GM19372 (cell line): ENCODE data around the gene GATA3.

Experiments used
- ATAC-seq: cut with Tn5 transposase; IDR thresholded peaks from one replicate; pipeline ENCODE4 v1.9.1; 2021; ENCODE audit warnings: mild to moderate bottlenecking, low read depth, moderate library complexity; ENCODE audit not compliant: unreplicated experiment

Gene GATA3

GRCh38 chr10:8061274-8062211 is 7.1 kb downstream of the GATA3 start:
- no peak for ATAC-seq

DNA sequence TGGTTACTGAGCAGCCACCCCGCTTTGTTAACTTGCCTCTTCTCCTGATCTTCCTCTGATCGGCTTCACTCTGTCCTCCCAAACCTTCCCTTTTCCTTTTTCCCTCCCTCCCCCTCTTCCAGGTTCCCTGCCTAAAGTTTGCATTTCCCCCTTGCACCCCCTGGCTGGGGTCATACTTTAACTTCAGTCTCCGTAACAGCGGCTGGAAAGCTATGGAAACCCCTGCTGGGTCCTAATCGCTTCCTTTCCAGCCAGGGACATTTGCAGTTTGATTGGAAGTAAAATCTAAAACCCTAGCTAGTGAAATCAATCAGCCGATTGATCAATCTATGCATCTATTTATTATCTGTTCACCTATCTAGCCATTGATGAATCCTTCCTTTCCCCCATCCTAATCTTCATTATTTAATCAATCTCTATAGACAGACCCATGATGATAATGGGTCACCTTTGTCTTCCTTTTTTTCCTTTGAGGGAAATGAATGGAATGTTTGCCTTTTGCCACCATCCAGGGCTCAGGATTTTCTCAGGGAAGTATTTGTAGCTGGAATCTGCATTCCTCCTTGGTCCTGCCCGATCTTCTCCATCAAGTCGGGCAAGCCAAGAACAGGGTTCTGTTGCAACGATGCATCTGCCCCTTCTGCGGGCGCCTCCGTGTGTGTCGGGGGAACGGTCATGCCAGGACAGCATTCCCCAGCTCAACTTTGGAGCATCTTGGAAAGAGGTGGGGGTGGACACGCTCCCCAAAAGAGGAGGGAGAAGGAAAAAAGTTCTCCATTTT is 8.8 kb downstream of the GATA3 start:
- no peak for ATAC-seq

DNA sequence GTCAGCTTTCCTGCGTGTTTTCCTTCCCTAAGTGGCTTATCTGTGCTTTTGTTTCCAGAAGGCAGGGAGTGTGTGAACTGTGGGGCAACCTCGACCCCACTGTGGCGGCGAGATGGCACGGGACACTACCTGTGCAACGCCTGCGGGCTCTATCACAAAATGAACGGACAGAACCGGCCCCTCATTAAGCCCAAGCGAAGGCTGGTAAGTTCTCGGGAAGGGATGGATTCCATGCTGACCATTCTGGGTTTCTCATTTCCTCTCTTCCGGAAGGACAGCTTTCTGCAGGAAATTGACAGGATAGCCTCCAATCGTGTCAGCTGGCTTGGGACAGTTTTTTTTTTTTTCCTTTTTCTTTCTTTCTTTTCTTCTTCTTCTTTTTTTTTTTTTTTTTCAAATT is 9.4 kb downstream of the GATA3 start:
- no peak for ATAC-seq

- no peak for ATAC-seq
Observed at GRCh38 chr10:8064436-8064835, 9.9 kb downstream of the GATA3 start.

DNA sequence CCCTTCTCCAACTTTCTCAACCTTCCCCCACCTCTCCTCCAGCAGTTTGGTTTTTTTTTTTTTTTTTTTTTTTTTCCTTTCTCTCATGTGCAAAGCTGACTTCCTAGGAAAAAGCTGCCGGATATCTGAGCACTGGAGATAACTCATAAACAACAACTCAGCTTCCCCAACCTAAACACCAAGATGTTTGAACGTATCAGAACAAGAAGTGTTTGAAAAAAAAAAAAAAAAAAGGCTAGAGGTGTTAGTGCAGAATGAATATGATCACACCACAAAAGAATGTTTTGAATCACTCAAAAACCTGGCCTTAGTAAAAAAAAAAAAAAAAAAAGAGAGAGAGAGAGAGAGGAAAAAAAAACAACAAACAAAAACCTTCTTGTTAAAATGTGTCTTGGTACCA is 11.2 kb downstream of the GATA3 start:
- ATAC-seq, result no peak

DNA sequence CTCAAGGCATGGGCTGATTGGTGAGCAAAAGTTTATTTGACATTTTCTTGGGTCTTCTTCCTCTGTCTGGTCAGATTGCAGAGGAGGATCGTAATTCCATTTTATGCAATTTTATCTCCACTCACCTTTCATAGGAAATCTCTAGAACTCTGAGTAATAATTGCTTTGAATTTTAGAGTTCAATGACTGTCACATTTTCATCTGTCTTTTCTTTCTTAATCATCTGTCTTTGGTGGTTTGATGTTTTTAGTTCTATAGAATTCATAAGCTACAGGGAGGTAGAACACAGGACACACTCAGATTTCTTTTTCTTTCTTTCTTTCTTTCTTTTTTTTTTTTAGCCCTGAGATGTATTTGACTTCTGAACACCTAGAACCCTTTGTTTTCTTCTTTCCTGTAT is 11.6 kb downstream of the GATA3 start:
- ATAC-seq, result no peak

GRCh38 chr10:8066797-8067196 is 12.3 kb downstream of the GATA3 start:
- no peak for ATAC-seq

GRCh38 chr10:8069108-8069507 is 14.6 kb downstream of the GATA3 start:
- ATAC-seq, result no peak

DNA sequence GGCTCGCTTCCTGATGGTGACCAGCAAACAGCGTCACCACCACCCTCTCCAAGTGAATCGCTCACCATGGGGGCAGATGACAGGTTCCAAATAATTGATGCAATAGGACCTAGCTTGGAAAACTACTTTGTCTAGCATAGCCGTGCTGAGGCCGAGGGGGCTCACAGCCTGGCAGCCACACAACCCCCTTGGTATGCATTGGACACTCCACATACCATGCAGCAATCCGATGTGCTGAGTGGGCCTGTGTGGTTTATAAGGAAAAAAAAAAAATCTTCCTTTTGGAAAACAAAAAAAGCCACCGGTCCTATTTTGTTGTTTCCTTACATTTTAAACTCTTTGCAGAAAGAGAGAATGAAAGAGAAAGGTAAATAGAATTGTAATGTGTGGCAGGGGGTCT is 15.1 kb downstream of the GATA3 start:
- ATAC-seq, result no peak

DNA sequence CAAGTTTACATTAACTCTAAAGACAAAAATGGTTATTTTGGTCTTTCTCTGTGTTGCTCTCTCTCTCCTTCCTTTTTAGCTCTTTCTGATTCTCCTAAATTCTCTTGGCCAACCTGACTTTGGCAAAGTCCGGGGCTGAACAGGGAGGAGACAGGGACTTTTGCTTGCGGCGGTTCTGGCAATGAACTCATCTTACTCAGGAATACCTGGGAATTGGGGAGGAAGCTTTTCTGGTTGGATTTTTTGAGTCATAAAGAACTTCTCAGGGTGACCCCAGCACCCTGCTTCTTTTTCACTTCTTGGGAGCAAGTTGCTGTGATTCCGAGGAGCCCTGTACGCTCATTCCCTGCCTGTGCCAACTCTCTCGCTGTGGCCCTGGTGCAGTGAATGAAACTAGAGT is 16.0 kb downstream of the GATA3 start:
- no peak for ATAC-seq

DNA sequence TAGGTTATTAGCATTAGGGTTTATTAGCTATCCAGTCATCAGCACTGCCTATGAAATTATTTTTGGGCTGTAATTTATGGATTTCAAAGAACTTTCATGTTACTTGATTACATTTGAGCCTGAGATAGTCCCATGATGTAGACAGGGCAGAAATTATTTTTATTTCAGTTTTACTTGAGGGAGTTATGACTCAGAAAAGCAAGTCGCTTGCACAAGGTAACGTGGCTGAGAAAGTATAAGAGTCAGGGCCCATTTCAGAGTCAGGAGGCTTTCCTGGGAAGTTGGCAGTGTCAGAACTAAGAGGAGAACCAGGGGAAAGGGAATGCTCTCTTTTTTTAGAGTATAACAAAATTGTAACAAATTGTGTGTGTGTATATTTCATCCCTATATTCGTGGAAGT is 16.5 kb downstream of the GATA3 start:
- ATAC-seq, result no peak

GRCh38 chr10:8071666-8072065 is 17.2 kb downstream of the GATA3 start:
- no peak for ATAC-seq

DNA sequence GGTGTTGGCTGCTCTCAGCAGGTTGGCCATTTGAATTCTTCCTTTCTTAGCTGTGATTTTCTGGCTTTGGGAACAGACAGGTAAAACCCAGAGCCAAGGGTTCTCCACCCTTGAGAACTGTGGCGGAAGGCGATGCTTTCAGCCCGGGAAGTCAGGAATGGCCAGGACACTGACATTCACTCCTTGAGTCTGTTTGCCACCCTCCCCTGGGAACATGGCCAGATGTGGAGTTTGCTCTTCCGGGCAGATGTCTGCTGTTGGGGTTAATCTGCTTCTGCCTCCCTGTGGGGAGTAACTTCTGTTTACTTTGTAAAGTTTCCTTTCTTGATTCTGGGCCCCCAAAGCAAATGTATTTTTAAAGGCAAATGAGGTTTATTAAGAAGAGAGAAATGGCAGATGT is 17.7 kb downstream of the GATA3 start:
- no peak for ATAC-seq

GRCh38 chr10:8073691-8074416 is 19.4 kb downstream of the GATA3 start:
- ATAC-seq, result no peak

DNA sequence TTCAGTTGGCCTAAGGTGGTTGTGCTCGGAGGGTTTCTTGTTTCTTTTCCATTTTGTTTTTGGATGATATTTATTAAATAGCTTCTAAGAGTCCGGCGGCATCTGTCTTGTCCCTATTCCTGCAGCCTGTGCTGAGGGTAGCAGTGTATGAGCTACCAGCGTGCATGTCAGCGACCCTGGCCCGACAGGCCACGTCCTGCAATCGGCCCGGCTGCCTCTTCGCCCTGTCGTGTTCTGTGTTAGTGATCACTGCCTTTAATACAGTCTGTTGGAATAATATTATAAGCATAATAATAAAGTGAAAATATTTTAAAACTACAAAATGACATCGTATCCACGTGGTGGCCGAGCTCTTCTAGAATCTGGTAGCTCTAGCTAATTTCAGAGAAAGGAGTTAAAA is 20.4 kb downstream of the GATA3 start:
- ATAC-seq, result no peak

GRCh38 chr10:8075282-8076260 is 21.1 kb downstream of the GATA3 start:
- no peak for ATAC-seq

DNA sequence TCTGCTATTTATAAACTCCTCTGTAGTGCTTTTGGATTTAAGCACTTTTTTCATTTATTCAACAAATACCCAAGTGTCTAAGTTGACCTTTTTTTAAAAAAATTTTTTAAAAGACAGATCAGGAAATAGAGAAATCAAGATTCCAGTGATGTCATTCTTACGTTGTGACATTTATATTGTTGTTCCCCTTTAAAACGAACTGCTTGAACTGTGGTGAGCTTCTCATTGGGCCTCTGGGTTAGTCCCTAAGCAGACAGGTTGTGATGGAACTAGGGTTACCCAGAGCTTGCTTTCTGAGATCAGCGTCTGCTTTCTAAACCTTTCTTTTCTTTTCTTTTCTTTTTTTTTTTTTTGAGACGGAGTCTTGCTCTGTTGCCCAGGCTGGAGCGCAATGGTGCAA is 22.4 kb downstream of the GATA3 start:
- no peak for ATAC-seq

DNA sequence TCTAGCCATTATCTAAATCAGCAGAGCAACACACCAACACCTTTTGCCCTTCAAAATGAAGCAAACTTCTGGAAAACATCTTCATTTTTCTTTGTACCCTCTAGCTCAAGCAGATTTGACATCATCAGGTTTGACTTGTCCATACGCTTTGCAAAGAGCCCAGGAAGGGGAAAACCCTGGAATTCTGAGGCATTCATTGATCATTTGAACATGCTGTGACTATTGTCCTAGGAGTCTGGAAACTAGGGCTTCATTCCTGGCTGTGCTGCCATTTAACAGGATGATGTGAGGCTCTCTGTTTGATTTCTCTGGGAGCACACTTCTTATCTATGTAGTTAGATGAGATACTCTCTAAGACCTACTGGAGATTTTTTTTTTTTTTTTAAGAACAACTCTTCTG is 23.5 kb downstream of the GATA3 start:
- ATAC-seq, result no peak

GRCh38 chr10:8079126-8079525 is 24.6 kb downstream of the GATA3 start:
- ATAC-seq, result no peak

DNA sequence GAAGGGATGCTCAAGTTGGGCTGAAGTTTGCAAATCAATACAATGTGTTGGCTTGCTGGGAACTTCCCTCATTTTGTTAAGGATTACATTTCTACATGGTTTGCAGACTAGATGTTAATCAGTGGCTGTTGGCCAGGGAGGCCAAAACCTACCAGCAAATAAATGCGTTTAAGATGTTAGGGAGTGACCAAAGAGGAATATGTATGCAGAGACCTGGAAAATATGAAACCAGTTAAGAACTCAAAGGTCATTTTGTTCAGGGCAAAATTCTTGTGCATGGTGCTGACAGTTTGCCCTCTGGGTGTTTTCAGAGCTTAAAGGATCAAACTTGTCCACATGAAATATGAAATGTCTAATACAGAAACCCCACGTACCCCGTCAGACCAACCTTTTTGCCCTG is 30.3 kb downstream of the GATA3 start:
- ATAC-seq, result no peak
